ENCODE results near the gene DNAJC13.

DNAJC13 gene

GRCh38 chr3:132405188-132405587, 12.1 kb upstream of the DNAJC13 start:
- no peak for DNase-seq

GRCh38 chr3:132405609-132406299, 11.5 kb upstream of the DNAJC13 start:
- DNase-seq, result no peak

- DNase-seq, result no peak
These were observed 10.7 kb upstream of the DNAJC13 start for GRCh38 chr3:132406587-132406986.

GRCh38 chr3:132407025-132407424, 10.3 kb upstream of the DNAJC13 start:
- no peak for DNase-seq

- DNase-seq, result no peak
These were observed 2.5 kb upstream of the DNAJC13 start for GRCh38 chr3:132414841-132415240.

GRCh38 chr3:132416161-132416560, 1.1 kb upstream of the DNAJC13 start:
- DNase-seq, result no peak

GRCh38 chr3:132417695-132418411, 551 bp downstream of the DNAJC13 start:
- DNase-seq, result peak; percentile 66

- no peak for DNase-seq
These were observed 1.6 kb downstream of the DNAJC13 start for GRCh38 chr3:132418916-132419315.

- peak; percentile 81 for DNase-seq
These were observed 4.5 kb downstream of the DNAJC13 start for GRCh38 chr3:132421832-132422231.

- DNase-seq, result no peak
These were observed 5.2 kb downstream of the DNAJC13 start for GRCh38 chr3:132422531-132422930.

GRCh38 chr3:132432639-132433038, 15.3 kb downstream of the DNAJC13 start:
- peak; percentile 82 for DNase-seq

GRCh38 chr3:132433121-132433520, 15.8 kb downstream of the DNAJC13 start:
- no peak for DNase-seq

- DNase-seq, result no peak
These were observed 18.1 kb downstream of the DNAJC13 start for GRCh38 chr3:132435224-132435910.

GRCh38 chr3:132435911-132436425, 18.7 kb downstream of the DNAJC13 start:
- no peak for DNase-seq

GRCh38 chr3:132443421-132443820, 26.1 kb downstream of the DNAJC13 start:
- DNase-seq, result peak; percentile 46

GRCh38 chr3:132444383-132444782, 27.1 kb downstream of the DNAJC13 start:
- DNase-seq, result peak; percentile 42

- DNase-seq, result peak; percentile 63
These were observed 28.5 kb downstream of the DNAJC13 start for GRCh38 chr3:132445817-132446216.

GRCh38 chr3:132448216-132448961, 31.1 kb downstream of the DNAJC13 start:
- peak; percentile 77 for DNase-seq

- no peak for DNase-seq
These were observed 38.8 kb downstream of the DNAJC13 start for GRCh38 chr3:132456136-132456535.

- DNase-seq, result no peak
These were observed 39.3 kb downstream of the DNAJC13 start for GRCh38 chr3:132456571-132456970.

- DNase-seq, result no peak
These were observed 40.0 kb downstream of the DNAJC13 start for GRCh38 chr3:132457286-132457685.

GRCh38 chr3:132459551-132459950, 42.2 kb downstream of the DNAJC13 start:
- DNase-seq, result no peak

- DNase-seq, result no peak
These were observed 44.2 kb downstream of the DNAJC13 start for GRCh38 chr3:132461544-132461943.
